Ishikawa (cell line): ENCODE results near the gene SEC16A.

ENCODE experiments used
- CEBPB ChIP-seq: IDR thresholded peaks from 2 replicates; pipeline ENCODE4 v1.6.1; 2012
- CREB1 ChIP-seq: IDR thresholded peaks from 2 replicates; pipeline ENCODE4 v1.6.1; 2012; ENCODE audit warnings: low read depth
- MAX ChIP-seq: IDR thresholded peaks from 2 replicates; pipeline ENCODE4 v1.6.1; 2012
- NFIC ChIP-seq: IDR thresholded peaks from 2 replicates; pipeline ENCODE4 v1.6.1; 2012
- REST ChIP-seq: IDR thresholded peaks from 2 replicates; pipeline ENCODE4 v1.6.1; 2012; ENCODE audit warnings: low read depth, mild to moderate bottlenecking
- TAF1 ChIP-seq: IDR thresholded peaks from 2 replicates; pipeline ENCODE4 v1.6.1; 2012; ENCODE audit warnings: low read depth, mild to moderate bottlenecking
- TEAD4 ChIP-seq: IDR thresholded peaks from 2 replicates; pipeline ENCODE4 v1.6.1; 2012
- YY1 ChIP-seq: IDR thresholded peaks from 2 replicates; pipeline ENCODE4 v1.6.1; 2012; ENCODE audit warnings: low read depth

- TF ChIP-seq NFIC (no peak), TEAD4 (no peak), TAF1 (no peak), CREB1 (no peak), REST (no peak), CEBPB (no peak), MAX (no peak), YY1 (no peak)
Measured at GRCh38 chr9:136401173-136401922, 81.5 kb downstream of the SEC16A start.
